ENCODE results near the gene ELAVL2.

ELAVL2 gene

DNA sequence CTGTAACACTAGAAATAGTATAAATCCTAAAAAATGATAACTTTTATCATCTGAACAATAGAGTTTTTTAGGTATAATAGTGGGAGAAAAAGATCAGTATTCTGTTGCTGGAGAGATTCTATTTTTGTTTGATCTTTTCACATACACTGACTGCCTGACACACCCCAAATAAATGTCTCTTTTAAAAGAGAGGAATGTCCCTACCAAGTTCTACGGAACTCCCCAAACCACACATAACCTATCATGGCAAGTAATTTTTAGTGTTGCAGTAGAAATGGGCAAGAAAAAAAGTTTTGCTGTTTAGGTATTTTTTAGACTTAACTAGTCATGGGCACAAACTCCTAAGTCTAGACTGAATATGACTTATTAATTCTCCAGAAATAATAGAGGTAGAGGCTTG, 139.1 kb downstream of the ELAVL2 start:
- H3K9me3 Mint-ChIP-seq = peaks cover 9% of the 10 kb centered on the region
- H3K27me3 Mint-ChIP-seq (ENCODE audit: low read depth) = no peaks in the 10 kb centered on the region
- no peak overlapping the region for H3K4me3 Mint-ChIP-seq
- H3K4me1 Mint-ChIP-seq (ENCODE audit: low read depth) = no peaks in the 10 kb centered on the region
- H3K36me3 Mint-ChIP-seq (ENCODE audit: low read depth) = no peaks in the 10 kb centered on the region
- H3K27ac Mint-ChIP-seq = no peak overlapping the region

DNA sequence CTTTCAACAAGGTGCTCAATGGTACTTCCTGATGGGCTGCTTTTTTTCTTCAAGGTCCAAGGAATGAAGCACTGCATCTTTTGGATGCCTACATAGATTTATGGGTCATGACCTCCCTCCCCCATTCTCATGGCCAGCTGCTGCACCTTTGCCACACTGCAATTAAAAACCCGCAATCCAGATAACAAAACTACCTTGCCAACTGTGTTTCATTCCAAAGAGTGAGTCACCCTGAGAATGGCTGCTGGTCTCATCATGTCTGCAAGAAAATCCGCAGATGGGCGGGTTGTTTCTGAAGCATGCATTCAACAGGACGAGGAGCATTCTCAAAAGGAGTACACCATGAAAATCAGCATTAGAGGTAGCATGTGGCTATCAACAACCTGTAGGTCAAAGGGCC, 139.8 kb downstream of the ELAVL2 start:
- H3K4me3 Mint-ChIP-seq = no peak overlapping the region
- no peaks in the 10 kb centered on the region for H3K36me3 Mint-ChIP-seq (ENCODE audit: low read depth)
- H3K27me3 Mint-ChIP-seq (ENCODE audit: low read depth) = no peaks in the 10 kb centered on the region
- no peaks in the 10 kb centered on the region for H3K4me1 Mint-ChIP-seq (ENCODE audit: low read depth)
- H3K27ac Mint-ChIP-seq = no peak overlapping the region
- peaks cover 9% of the 10 kb centered on the region for H3K9me3 Mint-ChIP-seq

DNA sequence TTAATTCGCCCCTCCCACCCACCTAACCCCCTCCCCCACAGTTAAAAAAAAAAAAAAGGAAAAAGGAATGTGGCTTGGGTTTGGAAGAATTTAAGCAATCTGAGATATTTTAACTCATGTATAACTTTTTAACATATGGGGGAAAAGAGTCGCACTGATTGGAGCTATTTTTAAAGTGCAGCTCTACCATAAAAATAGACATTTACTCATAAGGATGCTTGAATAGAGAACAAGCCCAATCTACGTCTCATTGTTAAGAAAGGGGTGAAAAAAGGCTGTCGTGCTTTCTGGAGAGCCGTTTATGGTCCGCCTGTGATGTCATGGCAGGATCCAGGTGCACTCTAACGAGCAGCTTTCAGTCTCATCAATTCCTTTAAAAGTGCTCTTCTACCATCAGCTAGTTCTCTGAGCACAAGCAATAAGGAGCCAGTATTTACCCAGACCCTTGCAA, 142.4 kb downstream of the ELAVL2 start:
- H3K36me3 Mint-ChIP-seq (ENCODE audit: low read depth) = no peaks in the 10 kb centered on the region
- H3K4me1 Mint-ChIP-seq (ENCODE audit: low read depth) = no peaks in the 10 kb centered on the region
- H3K27ac Mint-ChIP-seq = no peak overlapping the region
- H3K4me3 Mint-ChIP-seq = no peak overlapping the region
- no peaks in the 10 kb centered on the region for H3K27me3 Mint-ChIP-seq (ENCODE audit: low read depth)
- H3K9me3 Mint-ChIP-seq = peaks cover 6% of the 10 kb centered on the region

- Mint-ChIP-seq H3K4me1 (ENCODE audit: low read depth) (no peaks in the 10 kb centered on the region), H3K27me3 (ENCODE audit: low read depth) (no peaks in the 10 kb centered on the region), H3K36me3 (ENCODE audit: low read depth) (no peaks in the 10 kb centered on the region), H3K27ac (no peak overlapping the region), H3K4me3 (no peak overlapping the region), H3K9me3 (peaks cover 6% of the 10 kb centered on the region)
Measured at GRCh38 chr9:23682891-23683431, 143.1 kb downstream of the ELAVL2 start.

DNA sequence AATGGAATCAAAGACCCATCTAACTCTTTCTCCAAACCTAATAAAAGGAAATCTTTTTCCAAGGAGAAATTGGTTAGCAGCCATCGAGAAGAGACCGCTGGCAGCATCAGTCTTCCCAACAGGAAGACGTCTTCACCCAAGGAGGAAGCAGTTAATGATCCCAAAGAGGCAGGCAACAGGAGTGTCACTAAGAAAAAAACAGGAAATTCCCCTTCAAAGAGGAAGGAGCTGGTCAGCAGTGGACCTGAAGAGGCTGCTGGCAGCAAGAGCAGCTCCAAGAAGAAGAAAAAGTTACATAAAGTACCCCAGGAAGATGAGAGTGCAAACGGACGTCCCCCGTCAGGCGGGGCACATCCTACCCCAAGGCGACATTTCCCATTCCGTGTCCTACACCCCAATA, 143.7 kb downstream of the ELAVL2 start:
- H3K27me3 Mint-ChIP-seq (ENCODE audit: low read depth) = no peaks in the 10 kb centered on the region
- no peak overlapping the region for H3K27ac Mint-ChIP-seq
- no peaks in the 10 kb centered on the region for H3K36me3 Mint-ChIP-seq (ENCODE audit: low read depth)
- no peak overlapping the region for H3K4me3 Mint-ChIP-seq
- no peaks in the 10 kb centered on the region for H3K4me1 Mint-ChIP-seq (ENCODE audit: low read depth)
- peaks cover 6% of the 10 kb centered on the region for H3K9me3 Mint-ChIP-seq

- H3K4me3 Mint-ChIP-seq = no peak overlapping the region
- H3K4me1 Mint-ChIP-seq (ENCODE audit: low read depth) = no peaks in the 10 kb centered on the region
- peaks cover 12% of the 10 kb centered on the region for H3K9me3 Mint-ChIP-seq
- H3K27me3 Mint-ChIP-seq (ENCODE audit: low read depth) = no peaks in the 10 kb centered on the region
- H3K36me3 Mint-ChIP-seq (ENCODE audit: low read depth) = no peaks in the 10 kb centered on the region
- no peak overlapping the region for H3K27ac Mint-ChIP-seq
Measured at GRCh38 chr9:23677446-23677845, 148.6 kb downstream of the ELAVL2 start.

DNA sequence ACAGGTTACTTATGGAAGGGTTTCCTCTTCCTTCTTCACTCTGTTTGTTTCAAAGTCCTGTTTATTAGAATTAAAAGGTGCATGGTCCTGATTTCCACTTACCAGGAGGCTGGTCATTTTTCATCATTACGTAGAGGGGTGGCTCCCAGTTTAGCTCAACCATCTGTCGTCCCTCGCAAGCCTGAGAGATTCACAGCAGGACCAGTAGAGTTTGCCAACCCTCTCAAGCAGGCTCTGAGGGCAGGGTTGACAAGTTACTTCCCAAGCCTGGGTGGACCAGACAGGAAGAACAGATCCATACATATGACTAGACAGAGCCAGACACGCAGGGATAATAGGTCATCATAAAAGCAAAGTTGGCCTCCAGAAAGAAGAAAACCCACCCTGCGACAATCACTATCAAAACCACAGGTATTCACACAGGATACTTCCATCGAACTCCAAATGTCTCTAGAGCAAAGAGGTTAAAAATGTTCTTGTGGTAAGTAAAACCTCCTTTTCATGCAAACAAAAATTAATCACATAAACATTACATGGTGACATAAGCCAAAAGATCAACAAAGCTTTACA, 151.9 kb downstream of the ELAVL2 start:
- Mint-ChIP-seq H3K27me3 (ENCODE audit: low read depth) (no peaks in the 10 kb centered on the region), H3K4me3 (no peak overlapping the region), H3K4me1 (ENCODE audit: low read depth) (no peaks in the 10 kb centered on the region), H3K36me3 (ENCODE audit: low read depth) (no peaks in the 10 kb centered on the region), H3K27ac (no peak overlapping the region), H3K9me3 (peaks cover 22% of the 10 kb centered on the region)

DNA sequence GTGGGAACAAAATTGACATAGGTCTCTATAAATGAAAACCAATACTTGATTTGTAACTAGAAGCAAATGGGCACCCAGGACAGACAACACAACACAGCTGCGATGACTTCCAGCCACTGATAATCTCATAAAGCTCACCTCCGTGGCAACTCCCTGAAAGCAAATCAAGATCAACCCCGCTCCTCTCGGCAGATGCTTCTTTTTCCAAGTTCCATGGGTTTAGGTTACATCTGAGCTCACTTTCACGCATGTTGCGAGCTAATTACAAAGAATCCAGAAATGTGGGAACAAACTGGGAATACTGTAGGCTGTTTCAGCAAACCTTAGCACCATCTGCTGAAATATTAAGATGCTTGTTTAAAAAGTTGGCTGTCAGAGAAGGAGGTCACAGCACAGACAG, 153.9 kb downstream of the ELAVL2 start:
- H3K27ac Mint-ChIP-seq = no peak overlapping the region
- H3K4me3 Mint-ChIP-seq = no peak overlapping the region
- H3K9me3 Mint-ChIP-seq = peaks cover 30% of the 10 kb centered on the region
- H3K36me3 Mint-ChIP-seq (ENCODE audit: low read depth) = no peaks in the 10 kb centered on the region
- H3K4me1 Mint-ChIP-seq (ENCODE audit: low read depth) = no peaks in the 10 kb centered on the region
- no peaks in the 10 kb centered on the region for H3K27me3 Mint-ChIP-seq (ENCODE audit: low read depth)

DNA sequence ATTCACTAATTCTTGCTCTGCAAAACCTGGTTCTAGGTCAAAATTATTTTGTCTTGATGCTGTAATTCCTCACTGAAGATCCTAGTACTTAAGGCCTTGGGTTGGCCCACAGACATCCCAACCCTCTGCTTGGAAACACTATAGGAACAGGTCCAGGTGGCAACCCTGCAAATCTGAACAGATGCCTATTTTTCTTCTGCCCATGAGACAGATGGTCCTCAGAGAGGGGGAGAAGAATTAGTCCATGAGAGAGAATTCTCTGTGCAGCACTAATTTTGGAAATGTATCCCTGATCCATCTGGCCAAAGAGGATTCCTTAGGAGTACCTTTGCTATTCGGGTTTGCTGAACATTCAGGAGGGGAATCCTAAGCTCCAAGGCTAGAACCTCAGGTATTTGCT, 156.3 kb downstream of the ELAVL2 start:
- Mint-ChIP-seq H3K9me3 (peaks cover 21% of the 10 kb centered on the region), H3K27ac (no peak overlapping the region), H3K4me1 (ENCODE audit: low read depth) (no peaks in the 10 kb centered on the region), H3K4me3 (no peak overlapping the region), H3K27me3 (ENCODE audit: low read depth) (no peaks in the 10 kb centered on the region), H3K36me3 (ENCODE audit: low read depth) (no peaks in the 10 kb centered on the region)

- Mint-ChIP-seq H3K36me3 (ENCODE audit: low read depth) (no peaks in the 10 kb centered on the region), H3K4me3 (no peak overlapping the region), H3K27ac (no peak overlapping the region), H3K4me1 (ENCODE audit: low read depth) (no peaks in the 10 kb centered on the region), H3K27me3 (ENCODE audit: low read depth) (no peaks in the 10 kb centered on the region), H3K9me3 (peaks cover 13% of the 10 kb centered on the region)
Measured at GRCh38 chr9:23665635-23666034, 160.4 kb downstream of the ELAVL2 start.

GRCh38 chr9:23665051-23665450, 161.0 kb downstream of the ELAVL2 start:
- H3K9me3 Mint-ChIP-seq = peaks cover 9% of the 10 kb centered on the region
- no peaks in the 10 kb centered on the region for H3K4me1 Mint-ChIP-seq (ENCODE audit: low read depth)
- H3K27me3 Mint-ChIP-seq (ENCODE audit: low read depth) = no peaks in the 10 kb centered on the region
- no peak overlapping the region for H3K27ac Mint-ChIP-seq
- H3K36me3 Mint-ChIP-seq (ENCODE audit: low read depth) = no peaks in the 10 kb centered on the region
- no peak overlapping the region for H3K4me3 Mint-ChIP-seq

DNA sequence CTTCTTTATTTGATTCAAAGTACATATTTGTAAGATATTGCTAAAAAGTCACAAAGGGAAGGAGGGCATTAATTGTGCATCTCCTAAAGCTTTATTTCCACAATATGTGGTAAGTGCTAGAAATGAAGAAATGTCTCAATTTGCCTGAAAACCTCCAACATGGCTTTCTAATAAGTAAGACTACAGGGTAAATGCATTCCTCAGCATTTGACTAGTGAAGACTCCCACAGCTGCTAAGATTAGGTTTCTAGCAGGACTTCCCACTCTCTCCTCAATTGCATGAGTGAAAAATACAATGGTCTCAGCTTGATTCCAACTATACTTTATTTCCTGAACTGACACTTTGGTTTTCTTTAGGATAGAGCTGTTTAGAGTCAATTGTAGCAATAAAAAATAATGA, 162.1 kb downstream of the ELAVL2 start:
- peaks cover 9% of the 10 kb centered on the region for H3K9me3 Mint-ChIP-seq
- no peaks in the 10 kb centered on the region for H3K27me3 Mint-ChIP-seq (ENCODE audit: low read depth)
- H3K36me3 Mint-ChIP-seq (ENCODE audit: low read depth) = no peaks in the 10 kb centered on the region
- no peak overlapping the region for H3K27ac Mint-ChIP-seq
- no peaks in the 10 kb centered on the region for H3K4me1 Mint-ChIP-seq (ENCODE audit: low read depth)
- no peak overlapping the region for H3K4me3 Mint-ChIP-seq

DNA sequence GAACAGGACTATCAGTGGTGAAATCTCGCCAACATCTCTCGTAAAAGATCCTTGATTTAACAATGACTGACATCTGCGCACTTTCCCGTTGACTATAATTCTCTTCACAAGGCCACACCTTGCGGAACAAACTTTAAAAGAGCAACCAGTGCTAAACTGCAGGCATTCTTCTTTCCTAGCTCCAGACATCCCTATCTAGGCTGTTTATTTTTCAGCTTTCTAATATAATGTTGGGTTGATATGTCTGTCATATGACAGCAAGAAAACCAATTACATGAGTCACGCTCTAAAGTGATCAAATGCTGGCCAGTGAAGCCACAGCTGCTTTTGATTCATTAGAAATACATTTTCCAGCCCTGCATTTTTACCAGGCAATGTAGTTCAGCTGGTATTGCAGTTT, 162.5 kb downstream of the ELAVL2 start:
- H3K27me3 Mint-ChIP-seq (ENCODE audit: low read depth) = no peaks in the 10 kb centered on the region
- H3K4me1 Mint-ChIP-seq (ENCODE audit: low read depth) = no peaks in the 10 kb centered on the region
- no peak overlapping the region for H3K4me3 Mint-ChIP-seq

GRCh38 chr9:23663125-23663524, 162.9 kb downstream of the ELAVL2 start:
- Mint-ChIP-seq H3K4me3 (no peak overlapping the region), H3K27ac (no peak overlapping the region), H3K36me3 (ENCODE audit: low read depth) (no peaks in the 10 kb centered on the region), H3K27me3 (ENCODE audit: low read depth) (no peaks in the 10 kb centered on the region), H3K9me3 (peaks cover 9% of the 10 kb centered on the region), H3K4me1 (ENCODE audit: low read depth) (no peaks in the 10 kb centered on the region)

More for the DNA sequence above, 162.5 kb downstream of the ELAVL2 start:
- Mint-ChIP-seq H3K36me3 (ENCODE audit: low read depth) (no peaks in the 10 kb centered on the region), H3K9me3 (peaks cover 9% of the 10 kb centered on the region), H3K27ac (no peak overlapping the region)

GRCh38 chr9:23662320-23662719, 163.7 kb downstream of the ELAVL2 start:
- no peaks in the 10 kb centered on the region for H3K4me1 Mint-ChIP-seq (ENCODE audit: low read depth)
- peaks cover 2% of the 10 kb centered on the region for H3K9me3 Mint-ChIP-seq
- no peak overlapping the region for H3K27ac Mint-ChIP-seq
- H3K36me3 Mint-ChIP-seq (ENCODE audit: low read depth) = no peaks in the 10 kb centered on the region
- H3K4me3 Mint-ChIP-seq = no peak overlapping the region
- no peaks in the 10 kb centered on the region for H3K27me3 Mint-ChIP-seq (ENCODE audit: low read depth)

All from T-helper 1 cell treated with Interleukin-12 subunit alpha and Interleukin-12 subunit beta and Interleukin-4 antibody, amounts not matched to agents 30 μg/mL and 1 μg/mL, for 36 hours (primary cell).